H9 (cell line): ENCODE results near the gene MID1. TPM values are rescaled to one million over a fixed set of nuclear protein-coding genes. Genes with fewer than 3 reads are reported as not detected.

Experiments used
- DNase-seq: peaks from one replicate; pipeline ENCODE4 v3.0.0-alpha.2; 2017
- H2AFZ ChIP-seq: one replicate; pipeline ENCODE4 v1.6.1; 2013; ENCODE audit warnings: mild to moderate bottlenecking, low read length, control low read depth, moderate library complexity
- H2AK5ac ChIP-seq: 2 replicates; pipeline ENCODE4 v1.6.1; 2013; ENCODE audit warnings: low read length, control low read depth, mixed read lengths; ENCODE audit not compliant: insufficient read length
- H2BK120ac ChIP-seq: one replicate; pipeline ENCODE4 v1.6.1; 2013; ENCODE audit warnings: low read depth, mild to moderate bottlenecking, low read length, control low read depth, inconsistent platforms; ENCODE audit not compliant: poor library complexity, severe bottlenecking
- H2BK12ac ChIP-seq: 2 replicates; pipeline ENCODE4 v1.6.1; 2013; ENCODE audit warnings: low read length, control low read depth, mixed read lengths, low read depth; ENCODE audit not compliant: insufficient read length
- H2BK15ac ChIP-seq: 2 replicates; pipeline ENCODE4 v1.6.1; 2013; ENCODE audit warnings: low read depth, low read length, control low read depth
- H2BK20ac ChIP-seq: one replicate; pipeline ENCODE4 v1.6.1; 2013; ENCODE audit warnings: low read depth, mild to moderate bottlenecking, low read length, control low read depth, inconsistent platforms; ENCODE audit not compliant: poor library complexity, severe bottlenecking
- H2BK5ac ChIP-seq: 2 replicates; pipeline ENCODE4 v1.6.1; 2013; ENCODE audit warnings: low read length, control low read depth, mixed read lengths; ENCODE audit not compliant: insufficient read length
- H3K14ac ChIP-seq: 2 replicates; pipeline ENCODE4 v1.6.1; 2013; ENCODE audit warnings: low read length, control low read depth; ENCODE audit not compliant: insufficient read depth
- H3K18ac ChIP-seq: 2 replicates; pipeline ENCODE4 v1.6.1; 2013; ENCODE audit warnings: low read depth, mild to moderate bottlenecking, mixed read lengths, low read length, control low read depth; ENCODE audit not compliant: insufficient read length
- H3K23ac ChIP-seq: 2 replicates; pipeline ENCODE4 v1.6.1; 2013; ENCODE audit warnings: low read length, control low read depth, mixed read lengths, low read depth; ENCODE audit not compliant: insufficient read length
- H3K23me2 ChIP-seq: 2 replicates; pipeline ENCODE4 v1.6.1; 2013; ENCODE audit warnings: low read depth, mild to moderate bottlenecking, mixed read lengths, low read length, control low read depth; ENCODE audit not compliant: insufficient read length, poor library complexity, severe bottlenecking
- H3K27ac ChIP-seq: 2 replicates; pipeline ENCODE4 v1.5.1; 2013; ENCODE audit warnings: low read length, control low read depth, mixed read lengths, low read depth; ENCODE audit not compliant: insufficient read length
- H3K27me3 ChIP-seq: 2 replicates; pipeline ENCODE4 v1.6.1; 2013; ENCODE audit warnings: low read length, control low read depth, inconsistent platforms; ENCODE audit not compliant: insufficient read depth
- H3K4ac ChIP-seq: 2 replicates; pipeline ENCODE4 v1.6.1; 2013; ENCODE audit warnings: low read depth, mild to moderate bottlenecking, control low read depth, inconsistent platforms, low read length, moderate library complexity
- H3K4me1 ChIP-seq: 2 replicates; pipeline ENCODE4 v1.6.1; 2013; ENCODE audit warnings: low read length, control low read depth, inconsistent platforms; ENCODE audit not compliant: insufficient read depth
- H3K4me2 ChIP-seq: 2 replicates; pipeline ENCODE4 v1.6.1; 2013; ENCODE audit warnings: low read length, control low read depth, mixed read lengths; ENCODE audit not compliant: insufficient read length, insufficient read depth
- H3K56ac ChIP-seq: 2 replicates; pipeline ENCODE4 v1.6.1; 2013; ENCODE audit warnings: low read depth, mild to moderate bottlenecking, mixed read lengths, low read length, control low read depth; ENCODE audit not compliant: insufficient read length
- H3K79me1 ChIP-seq: 2 replicates; pipeline ENCODE4 v1.6.1; 2013; ENCODE audit warnings: low read depth, mild to moderate bottlenecking, moderate library complexity, low read length, control low read depth, inconsistent platforms; ENCODE audit not compliant: insufficient read depth, poor library complexity, severe bottlenecking
- H3K79me2 ChIP-seq: 2 replicates; pipeline ENCODE4 v1.6.1; 2013; ENCODE audit warnings: low read length, control low read depth, inconsistent platforms; ENCODE audit not compliant: insufficient read depth
- H3K9ac ChIP-seq: 2 replicates; pipeline ENCODE4 v1.6.1; 2013; ENCODE audit warnings: low read length, control low read depth, mixed read lengths; ENCODE audit not compliant: insufficient read length; ENCODE audit errors: extremely low read depth
- H3K9me3 ChIP-seq: one replicate; pipeline ENCODE4 v1.6.1; 2013; ENCODE audit warnings: low read depth, low read length, inconsistent platforms; ENCODE audit not compliant: control insufficient read depth
- H3T11ph ChIP-seq: one replicate; pipeline ENCODE4 v1.6.1; 2013; ENCODE audit warnings: mild to moderate bottlenecking, low read length, control low read depth, inconsistent platforms
- H4K20me1 ChIP-seq: one replicate; pipeline ENCODE4 v1.6.1; 2013; ENCODE audit not compliant: control insufficient read depth, insufficient read length, insufficient read depth
- H4K5ac ChIP-seq: 2 replicates; pipeline ENCODE4 v1.6.1; 2013; ENCODE audit warnings: low read depth, mild to moderate bottlenecking, mixed read lengths, low read length, control low read depth; ENCODE audit not compliant: insufficient read length
- H4K8ac ChIP-seq: replicated peaks from 2 replicates; pipeline ENCODE4 v1.6.1; 2013; ENCODE audit warnings: low read length, control low read depth, mixed read lengths, low read depth; ENCODE audit not compliant: insufficient read length
- H4K91ac ChIP-seq: 2 replicates; pipeline ENCODE4 v1.6.1; 2013; ENCODE audit warnings: low read depth, mild to moderate bottlenecking, moderate library complexity, mixed read lengths, low read length, control low read depth; ENCODE audit not compliant: insufficient read length
- H3K27ac Mint-ChIP-seq, 3 experiments: 2 replicates in 2 of 3; 3 replicates in 1 of 3; pipeline ENCODE4 v1.8.0; 2020 to 2021; ENCODE audit warnings: mixed read lengths in 3 of 3, mild to moderate bottlenecking in 1 of 3, moderate library complexity in 1 of 3
- H3K27me3 Mint-ChIP-seq: 2 replicates; pipeline ENCODE4 v1.8.0; 2021; ENCODE audit warnings: low read depth, mild to moderate bottlenecking, moderate library complexity, mixed read lengths
- H3K36me3 Mint-ChIP-seq, 3 experiments: 2 replicates in 2 of 3; 3 replicates in 1 of 3; pipeline ENCODE4 v1.8.0; 2020 to 2021; ENCODE audit warnings: low read depth in 3 of 3, mixed read lengths in 3 of 3; ENCODE audit not compliant: insufficient read depth in 1 of 3
- H3K4me1 Mint-ChIP-seq, 2 experiments: 2 replicates each; pipeline ENCODE4 v1.8.0; 2020; ENCODE audit warnings: mixed read lengths in 2 of 2
- H3K4me3 Mint-ChIP-seq, 2 experiments: 2 replicates in 1 of 2; 3 replicates in 1 of 2; pipeline ENCODE4 v1.8.0; 2020 to 2021; ENCODE audit warnings: mild to moderate bottlenecking in 2 of 2, mixed read lengths in 2 of 2, moderate library complexity in 1 of 2
- H3K9me3 Mint-ChIP-seq, 2 experiments: 2 replicates in 1 of 2; 3 replicates in 1 of 2; pipeline ENCODE4 v1.8.0; 2020; ENCODE audit warnings: mild to moderate bottlenecking in 2 of 2, mixed read lengths in 2 of 2, moderate library complexity in 1 of 2
- WGBS: extraction: QIAGEN DNeasy Blood & Tissue Kit; methylation state at CpG from one replicate; pipeline ENCODE4 v1.1.7; 2013; ENCODE audit warnings: missing lambda C conversion rate, low lambda C conversion rate, mixed read lengths; ENCODE audit not compliant: insufficient read length; ENCODE audit errors: extremely low coverage; 5-methylcytosine and 5-hydroxymethylcytosine counted together
- total RNA-seq: library from RNA; stranded (reverse); gene quantifications from 2 replicates; pipeline ENCODE4 v1.2.1, GENCODE V29; 2021
- TF ChIP-seq, protein P1 (sequence below): fragments of 200-600 bp; sonication (generic); conservative IDR thresholded peaks from 3 replicates; pipeline ENCODE4 v1.8.0; 2021; ENCODE audit warnings: antibody characterized with exemption, mild to moderate bottlenecking

MID1 gene
- total RNA-seq, 1 experiment from 2014 or later = 32.9 TPM

DNA sequence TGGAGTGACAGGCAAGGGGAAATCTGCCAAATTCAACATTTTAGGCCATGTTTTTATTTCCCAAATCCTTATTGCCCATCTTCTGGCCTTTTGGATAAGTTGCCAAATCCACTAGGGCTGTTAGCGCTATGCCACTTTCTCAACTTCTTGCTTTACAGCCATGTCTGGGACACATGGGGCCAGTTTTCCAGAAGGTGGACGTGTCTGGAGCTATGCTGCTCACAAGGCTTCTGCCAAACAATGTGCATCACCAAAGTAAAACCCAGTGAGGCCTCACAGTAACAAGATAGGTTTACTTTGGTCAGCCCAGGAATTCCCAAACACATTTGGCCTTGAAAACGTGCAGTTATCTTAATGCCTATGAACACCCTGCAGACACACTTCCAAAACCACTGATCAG lies 142.9 kb downstream of the MID1 start:
- H2AK5ac ChIP-seq = no peak overlapping the region
- no peak overlapping the region for H4K91ac ChIP-seq
- H3K14ac ChIP-seq = no peak overlapping the region
- H3K4me1 Mint-ChIP-seq = peaks cover 0 to 5% of the 10 kb centered on the region in 2 experiments; a peak in 1 of 4 replicates
- no peak overlapping the region for H2BK5ac ChIP-seq
- peaks cover 23 to 35% of the 10 kb centered on the region in 2 experiments for H3K9me3 Mint-ChIP-seq
- no peak overlapping the region for H3K18ac ChIP-seq
- H4K5ac ChIP-seq = no peak overlapping the region
- no peak overlapping the region for H3K4ac ChIP-seq
- H3K9ac ChIP-seq = no peak overlapping the region
- H3K9me3 ChIP-seq = no peaks in the 10 kb centered on the region
- no peak overlapping the region for H3K56ac ChIP-seq
- H3K23ac ChIP-seq = no peak overlapping the region
- H2BK12ac ChIP-seq = no peak overlapping the region
- H3K23me2 ChIP-seq = no peaks in the 10 kb centered on the region
- H3K36me3 Mint-ChIP-seq = peaks cover 41 to 52% (median 42%) of the 10 kb centered on the region in 3 experiments
- H3K27me3 ChIP-seq = no peaks in the 10 kb centered on the region
- no peaks in the 10 kb centered on the region for H3K27me3 Mint-ChIP-seq
- H2AFZ ChIP-seq = no peak overlapping the region
- no peak overlapping the region for H2BK15ac ChIP-seq
- H3K4me2 ChIP-seq = no peak overlapping the region
- no peak for DNase-seq
- H4K20me1 ChIP-seq = no peaks in the 10 kb centered on the region
- no peaks in the 10 kb centered on the region for H3K79me2 ChIP-seq
- TF ChIP-seq, protein P1, sequence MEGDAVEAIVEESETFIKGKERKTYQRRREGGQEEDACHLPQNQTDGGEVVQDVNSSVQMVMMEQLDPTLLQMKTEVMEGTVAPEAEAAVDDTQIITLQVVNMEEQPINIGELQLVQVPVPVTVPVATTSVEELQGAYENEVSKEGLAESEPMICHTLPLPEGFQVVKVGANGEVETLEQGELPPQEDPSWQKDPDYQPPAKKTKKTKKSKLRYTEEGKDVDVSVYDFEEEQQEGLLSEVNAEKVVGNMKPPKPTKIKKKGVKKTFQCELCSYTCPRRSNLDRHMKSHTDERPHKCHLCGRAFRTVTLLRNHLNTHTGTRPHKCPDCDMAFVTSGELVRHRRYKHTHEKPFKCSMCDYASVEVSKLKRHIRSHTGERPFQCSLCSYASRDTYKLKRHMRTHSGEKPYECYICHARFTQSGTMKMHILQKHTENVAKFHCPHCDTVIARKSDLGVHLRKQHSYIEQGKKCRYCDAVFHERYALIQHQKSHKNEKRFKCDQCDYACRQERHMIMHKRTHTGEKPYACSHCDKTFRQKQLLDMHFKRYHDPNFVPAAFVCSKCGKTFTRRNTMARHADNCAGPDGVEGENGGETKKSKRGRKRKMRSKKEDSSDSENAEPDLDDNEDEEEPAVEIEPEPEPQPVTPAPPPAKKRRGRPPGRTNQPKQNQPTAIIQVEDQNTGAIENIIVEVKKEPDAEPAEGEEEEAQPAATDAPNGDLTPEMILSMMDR = no peak
- WGBS = no CpG with 5 or more reads among the region's 3 CpGs
- H3K27ac ChIP-seq = no peak overlapping the region
- H2BK20ac ChIP-seq = no peak overlapping the region
- no peaks in the 10 kb centered on the region; the same call in 1 of the 2 replicates for H3K4me1 ChIP-seq
- H3K79me1 ChIP-seq = no peaks in the 10 kb centered on the region
- H3K4me3 Mint-ChIP-seq = no peak overlapping the region
- H3K27ac Mint-ChIP-seq = no peak overlapping the region
- no peak overlapping the region for H2BK120ac ChIP-seq
- H3T11ph ChIP-seq = no peak overlapping the region
- H4K8ac ChIP-seq = no peak overlapping the region
